HepG2 (cell line): ENCODE data around the gene TOB1. TPM values are rescaled to one million over a fixed set of nuclear protein-coding genes. Genes with fewer than 3 reads are reported as not detected.

Experiments used
- ATAC-seq: fragments of 200-7000 bp; cut with Tn5 transposase; 3 replicates; pipeline ENCODE4 v1.9.1; 2020; ENCODE audit warnings: mild to moderate bottlenecking, moderate library complexity
- BruUV-seq: library from RNA; stranded (reverse); fragments of 400-500 nt; replicated peaks from 2 replicates; lab custom pipeline; 2021; lab: Mats Ljungman, UMichigan
- CTCF ChIA-PET: fragments of 300-600 bp; formaldehyde crosslinking; extraction: SDS; loops from one replicate; lab custom pipeline; 2021; ENCODE audit warnings: low total read pairs, inconsistent platforms, low intra/inter-chr PET ratio; lab: Yijun Ruan, JAX
- POLR2A ChIA-PET: fragments of 350-600 bp; sonication (Branson Sonifier 250); formaldehyde crosslinking; loops from one replicate; lab custom pipeline; 2020; ENCODE audit warnings: antibody characterized with exemption, inconsistent platforms; lab: Yijun Ruan, JAX
- DNase-seq: peaks from one replicate; pipeline ENCODE4 v3.0.0-alpha.2; 2015; ENCODE audit warnings: low spot score
- FAIRE-seq: peaks from 3 replicates; lab custom pipeline; 2011; peaks lifted over from hg19 to GRCh38; lab: Jason Lieb, UNC
- H2AFZ ChIP-seq: one replicate; pipeline ENCODE4 v1.6.1; 2011; ENCODE audit warnings: low read length, inconsistent platforms
- H3K27ac ChIP-seq: fragments of 300-600 bp; 3 replicates; pipeline ENCODE4 v1.8.0; 2011; ENCODE audit warnings: mixed run types, mild to moderate bottlenecking, mixed read lengths, low read length, inconsistent platforms; ENCODE audit not compliant: insufficient read depth; ENCODE audit errors: extremely low read length
- H3K27me3 ChIP-seq, 2 experiments: fragments of 200-600 bp in 1 of 2; 2 replicates in 1 of 2; 3 replicates in 1 of 2; pipeline versions ENCODE4 v1.6.0 to v1.8.0; 2011; ENCODE audit warnings: low read length in 2 of 2, mild to moderate bottlenecking in 2 of 2, moderate library complexity in 2 of 2, inconsistent platforms in 1 of 2; ENCODE audit not compliant: insufficient read depth in 2 of 2, control insufficient read depth in 1 of 2
- H3K36me3 ChIP-seq, 2 experiments: fragments of 200-600 bp in 1 of 2; replicated peaks in 1 of 2; 2 replicates in 1 of 2; 3 replicates in 1 of 2; pipeline versions ENCODE4 v1.5.1 to v1.8.0; 2011; ENCODE audit warnings: low read length in 2 of 2, inconsistent platforms in 1 of 2; ENCODE audit not compliant: insufficient read depth in 2 of 2, control insufficient read depth in 1 of 2
- H3K4me1 ChIP-seq: 2 replicates; pipeline ENCODE4 v1.5.1; 2012; ENCODE audit warnings: low read length, inconsistent platforms; ENCODE audit not compliant: insufficient read depth
- H3K4me2 ChIP-seq: 2 replicates; pipeline ENCODE4 v1.6.0; 2011; ENCODE audit warnings: low read depth, low read length, inconsistent platforms
- H3K4me3 ChIP-seq, 3 experiments: fragments of 200-600 bp in 1 of 3; sonication (generic), shearing (Covaris generic) in 1 of 3; replicated peaks in 1 of 3; 2 replicates each; pipeline ENCODE4 v1.5.1; 2011 to 2016; ENCODE audit warnings: low read length in 3 of 3, inconsistent platforms in 2 of 3, low read depth in 2 of 3, mild to moderate bottlenecking in 2 of 3, control low read depth in 1 of 3, mixed read lengths in 1 of 3; ENCODE audit not compliant: insufficient read depth in 1 of 3
- H3K79me2 ChIP-seq: one replicate; pipeline ENCODE4 v1.6.1; 2011; ENCODE audit warnings: low read length, inconsistent platforms; ENCODE audit not compliant: insufficient read depth
- H3K9ac ChIP-seq: 2 replicates; pipeline ENCODE4 v1.6.0; 2011; ENCODE audit warnings: mild to moderate bottlenecking, low read depth, low read length, inconsistent platforms; ENCODE audit not compliant: insufficient read depth
- H3K9me3 ChIP-seq: 2 replicates; pipeline ENCODE4 v1.5.1; 2012; ENCODE audit warnings: mild to moderate bottlenecking, low read length
- H4K20me1 ChIP-seq: 2 replicates; pipeline ENCODE4 v1.6.0; 2011; ENCODE audit warnings: inconsistent platforms, mild to moderate bottlenecking, low read length, moderate library complexity; ENCODE audit not compliant: insufficient read depth
- FOXA1 ChIP-seq, 2 experiments: fragments of 450-650 bp in 1 of 2; sonication (generic) in 1 of 2; formaldehyde crosslinking in 1 of 2; IDR thresholded peaks; 2 replicates each; pipeline versions ENCODE4 v1.4.0 to v1.6.1; 2016 to 2020; ENCODE audit warnings: missing genetic modification reagents in 1 of 2
- HDAC6 ChIP-seq: fragments of 200-600 bp; sonication (generic); IDR thresholded peaks from 2 replicates; pipeline ENCODE4 v1.7.0; 2017; ENCODE audit warnings: mild to moderate bottlenecking, antibody characterized with exemption, low read length, low read depth
- JARID2 ChIP-seq: sonication (generic); formaldehyde crosslinking; IDR thresholded peaks from 2 replicates; pipeline ENCODE4 v1.8.1; 2023; ENCODE audit warnings: missing genetic modification reagents, inconsistent platforms; ENCODE audit not compliant: insufficient replicate concordance
- MED8 ChIP-seq: sonication (generic); formaldehyde crosslinking; IDR thresholded peaks from 2 replicates; pipeline ENCODE4 v1.8.1; 2023; ENCODE audit warnings: mild to moderate bottlenecking, missing genetic modification reagents; ENCODE audit not compliant: insufficient replicate concordance
- NCOA2 ChIP-seq: sonication (generic); formaldehyde crosslinking; IDR thresholded peaks from 2 replicates; pipeline ENCODE4 v1.8.0; 2022; ENCODE audit warnings: inconsistent platforms
- NFATC3 ChIP-seq: sonication (generic); formaldehyde crosslinking; IDR thresholded peaks from 2 replicates; pipeline ENCODE4 v1.5.1; 2020; ENCODE audit warnings: mild to moderate bottlenecking, missing genetic modification reagents
- SATB2 ChIP-seq: sonication (generic); formaldehyde crosslinking; IDR thresholded peaks from 2 replicates; pipeline ENCODE4 v1.5.0; 2020; ENCODE audit warnings: missing genetic modification reagents
- SMYD3 ChIP-seq: sonication (generic); formaldehyde crosslinking; IDR thresholded peaks from 2 replicates; pipeline ENCODE4 v1.8.1; 2023; ENCODE audit warnings: mild to moderate bottlenecking, missing genetic modification reagents
- SNAI1 ChIP-seq: sonication (generic); formaldehyde crosslinking; IDR thresholded peaks from 2 replicates; pipeline ENCODE4 v1.5.0; 2020; ENCODE audit warnings: mild to moderate bottlenecking, missing genetic modification reagents, borderline replicate concordance
- SP2 ChIP-seq: sonication (generic); formaldehyde crosslinking; IDR thresholded peaks from 2 replicates; pipeline ENCODE4 v1.5.1; 2020; ENCODE audit warnings: mild to moderate bottlenecking, missing genetic modification reagents
- TEAD3 ChIP-seq: optimal IDR thresholded peaks from 2 replicates; pipeline ENCODE3; 2016; ENCODE audit warnings: borderline replicate concordance
- ZFP62 ChIP-seq: sonication (generic); formaldehyde crosslinking; IDR thresholded peaks from 2 replicates; pipeline ENCODE4 v1.4.0; 2020; ENCODE audit warnings: missing genetic modification reagents
- ZNF841 ChIP-seq: sonication (generic); formaldehyde crosslinking; IDR thresholded peaks from 2 replicates; pipeline ENCODE4 v1.8.1; 2023; ENCODE audit warnings: missing genetic modification reagents, borderline replicate concordance
- WGBS: methylation state at CpG from one replicate; pipeline ENCODE4 v1.1.6; 2017; ENCODE audit warnings: low lambda C conversion rate; 5-methylcytosine and 5-hydroxymethylcytosine counted together
- in situ Hi-C: cut with HindIII; loops from 2 replicates; pipeline ENCODE4 v1.10.0; 2017; ENCODE audit warnings: low pct_unique_long_range_greater_than_20kb; ENCODE audit not compliant: extremely low pct_ligation_motif_present
- intact Hi-C: fragments of 100-400 bp; cut with micrococcal nuclease; formaldehyde crosslinking; loops from one replicate; pipeline ENCODE4 v1.10.0; 2022; ENCODE audit not compliant: unreplicated experiment
- polyA plus RNA-seq, 8 experiments: library from polyadenylated mRNA; depleted of rRNA in 3 of 8; stranded (reverse) in 7 of 8; unstranded in 1 of 8; fragments of >200 nt; fragmentation: Illumina TruSeq in 4 of 8; extraction: Trizol in 4 of 8; gene quantifications; 2 replicates each; pipeline versions ENCODE4 v1.2.1 to v1.2.3, GENCODE V29; 2011 to 2016; ENCODE audit warnings: low read depth in 4 of 8, missing spikeins in 1 of 8, mixed read lengths in 1 of 8; ENCODE audit not compliant: insufficient read depth in 1 of 8
- total RNA-seq, 5 experiments: library from RNA; depleted of rRNA; stranded (reverse); fragments of >200 nt; fragmentation: Illumina TruSeq; extraction: Trizol; gene quantifications; 2 replicates each; pipeline ENCODE4 v1.2.3, GENCODE V29; 2016; ENCODE audit warnings: low read depth in 1 of 5
- TF ChIP-seq, protein P1 (sequence below): sonication (generic); formaldehyde crosslinking; IDR thresholded peaks from 2 replicates; pipeline ENCODE4 v1.5.0; 2020; ENCODE audit warnings: missing genetic modification reagents
- TF ChIP-seq, protein P2 (sequence below): sonication (generic); formaldehyde crosslinking; IDR thresholded peaks from 2 replicates; pipeline ENCODE4 v1.5.1; 2020; ENCODE audit warnings: mild to moderate bottlenecking, moderate library complexity, missing genetic modification reagents
- TF ChIP-seq, protein P3 (sequence below): sonication (generic); formaldehyde crosslinking; IDR thresholded peaks from 2 replicates; pipeline ENCODE4 v1.4.0; 2020; ENCODE audit warnings: missing genetic modification reagents

The TOB1 gene
- total and polyA plus RNA-seq, 2 of the 13 experiments (the other 11 are each of a cell fraction or from before 2014, with no cell fraction given): 21.9 to 57.7 TPM

DNA sequence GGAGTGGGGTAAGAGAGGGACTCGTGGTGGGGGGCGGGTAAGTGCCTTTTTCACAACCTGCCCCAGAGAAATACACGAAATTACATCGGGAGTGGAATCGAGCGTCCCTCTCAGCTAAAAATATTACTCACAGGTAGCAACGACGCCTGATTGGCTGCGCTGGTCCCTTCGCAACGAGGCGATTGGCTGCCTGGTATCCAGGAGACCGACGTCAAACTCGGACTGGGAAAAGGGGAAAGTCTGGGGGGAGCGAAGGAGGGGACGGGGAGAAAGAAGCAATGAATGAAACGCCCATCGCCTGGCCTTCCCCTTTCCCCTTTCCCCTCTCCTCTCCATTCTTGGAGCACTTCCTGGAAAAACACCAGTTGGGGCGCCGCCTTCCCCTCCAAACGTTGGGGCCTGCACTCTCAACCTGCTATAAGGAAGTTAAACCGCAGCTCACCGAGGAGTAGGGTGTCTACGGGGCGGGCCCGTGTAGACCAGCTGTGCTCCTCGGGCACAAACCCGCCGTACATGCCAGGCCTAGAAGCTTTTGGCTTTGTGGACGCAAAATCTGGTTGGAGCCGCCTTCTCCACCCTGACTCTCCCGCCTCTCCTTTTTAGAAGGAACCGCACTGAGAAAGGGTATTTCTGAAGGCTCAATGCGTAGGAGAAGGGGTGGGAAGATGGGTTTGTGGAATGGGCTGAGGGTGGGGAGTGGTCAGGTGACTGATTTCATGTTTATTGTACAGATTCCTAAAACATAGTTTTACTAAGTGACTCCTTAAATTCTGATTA, 1.4 kb upstream of the TOB1 start (continued):
- TF ChIP-seq, protein P1, sequence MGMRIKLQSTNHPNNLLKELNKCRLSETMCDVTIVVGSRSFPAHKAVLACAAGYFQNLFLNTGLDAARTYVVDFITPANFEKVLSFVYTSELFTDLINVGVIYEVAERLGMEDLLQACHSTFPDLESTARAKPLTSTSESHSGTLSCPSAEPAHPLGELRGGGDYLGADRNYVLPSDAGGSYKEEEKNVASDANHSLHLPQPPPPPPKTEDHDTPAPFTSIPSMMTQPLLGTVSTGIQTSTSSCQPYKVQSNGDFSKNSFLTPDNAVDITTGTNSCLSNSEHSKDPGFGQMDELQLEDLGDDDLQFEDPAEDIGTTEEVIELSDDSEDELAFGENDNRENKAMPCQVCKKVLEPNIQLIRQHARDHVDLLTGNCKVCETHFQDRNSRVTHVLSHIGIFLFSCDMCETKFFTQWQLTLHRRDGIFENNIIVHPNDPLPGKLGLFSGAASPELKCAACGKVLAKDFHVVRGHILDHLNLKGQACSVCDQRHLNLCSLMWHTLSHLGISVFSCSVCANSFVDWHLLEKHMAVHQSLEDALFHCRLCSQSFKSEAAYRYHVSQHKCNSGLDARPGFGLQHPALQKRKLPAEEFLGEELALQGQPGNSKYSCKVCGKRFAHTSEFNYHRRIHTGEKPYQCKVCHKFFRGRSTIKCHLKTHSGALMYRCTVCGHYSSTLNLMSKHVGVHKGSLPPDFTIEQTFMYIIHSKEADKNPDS: no peak
- no peak for TF ChIP-seq NFATC3 (CRISPR knock-in tag)
- TF ChIP-seq SATB2 (CRISPR knock-in tag): no peak; the same call in 1 of the 2 replicates

DNA sequence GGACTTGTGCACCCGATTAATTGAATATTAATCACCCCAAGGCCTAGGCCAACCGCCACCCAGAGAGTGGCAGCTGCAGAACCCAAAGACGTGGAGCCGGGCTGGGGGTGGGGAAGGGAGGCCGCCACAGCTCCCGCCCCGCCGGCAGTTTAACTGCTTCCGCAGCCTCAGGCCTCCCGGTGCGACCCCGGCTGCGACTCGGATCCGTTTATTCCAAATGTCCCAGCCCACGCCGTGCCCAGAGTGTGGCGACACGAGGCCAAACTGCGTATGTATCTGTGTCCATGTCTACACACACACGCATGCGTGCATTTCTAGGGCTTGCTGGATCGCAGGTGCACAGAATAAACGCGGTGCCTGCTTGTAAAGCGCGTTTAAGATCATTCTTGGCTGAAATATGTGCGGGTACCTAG, 802 bp upstream of the TOB1 start:
- Histone ChIP-seq H3K4me3 (peak overlapping the region; percentile 65 to 97 (median 68)), H3K4me2 (peak overlapping the region; percentile 98), H2AFZ (no peak overlapping the region), H3K9me3 (no peaks in the 10 kb centered on the region), H3K79me2 (peaks cover 50% of the 10 kb centered on the region), H4K20me1 (peaks cover 36% of the 10 kb centered on the region), H3K4me1 (peaks cover 41% of the 10 kb centered on the region), H3K27ac (peak overlapping the region; percentile 95), H3K27me3 (no peaks in the 10 kb centered on the region; a peak in 1 of 5 replicates), H3K36me3 (peaks cover 4 to 12% of the 10 kb centered on the region in 2 experiments; a peak in 4 of 5 replicates), H3K9ac (peak overlapping the region; percentile 89)
- intact Hi-C loops: loop anchor here (2.0 kb wide), 2 partner anchors 18 to 26 kb away; no protein-coding TSS in a partner anchor
- ChIA-PET CTCF (no interaction called here), POLR2A (interaction anchor here (0.5 to 9.6 kb wide), 30 partner anchors 10 to 328 kb away, joined by 3 to 510 read pairs (median 9); partner anchors contain the start of genes LUC7L3 and SPAG9)
- DNase-seq (no peak), ATAC-seq (peak; percentile 58), FAIRE-seq (peak; percentile 37)
- WGBS: under 1% methylated on average over 24 of the region's 28 CpGs
- in situ Hi-C loops: loop anchor here (5.0 kb wide), 1 partner anchor 80 kb away; no protein-coding TSS in a partner anchor
- BruUV-seq: TSS peak; percentile 90
- TF ChIP-seq MED8 (CRISPR knock-in tag) (peak; percentile 86), SNAI1 (no peak), SMYD3 (CRISPR knock-in tag) (no peak), NCOA2 (CRISPR knock-in tag) (no peak), HDAC6 (no peak), TEAD3 (CRISPR knock-in tag) (no peak), ZNF841 (CRISPR knock-in tag) (no peak), SP2 (CRISPR knock-in tag) (peak; percentile 35; the same call in 1 of the 2 replicates), ZFP62 (CRISPR knock-in tag) (no peak), JARID2 (CRISPR knock-in tag) (no peak), FOXA1 (IDR thresholded peaks at IDR 0.05) (no peak), FOXA1 (CRISPR knock-in tag; IDR thresholded peaks at IDR 0.05) (no peak)
- TF ChIP-seq, protein P2, sequence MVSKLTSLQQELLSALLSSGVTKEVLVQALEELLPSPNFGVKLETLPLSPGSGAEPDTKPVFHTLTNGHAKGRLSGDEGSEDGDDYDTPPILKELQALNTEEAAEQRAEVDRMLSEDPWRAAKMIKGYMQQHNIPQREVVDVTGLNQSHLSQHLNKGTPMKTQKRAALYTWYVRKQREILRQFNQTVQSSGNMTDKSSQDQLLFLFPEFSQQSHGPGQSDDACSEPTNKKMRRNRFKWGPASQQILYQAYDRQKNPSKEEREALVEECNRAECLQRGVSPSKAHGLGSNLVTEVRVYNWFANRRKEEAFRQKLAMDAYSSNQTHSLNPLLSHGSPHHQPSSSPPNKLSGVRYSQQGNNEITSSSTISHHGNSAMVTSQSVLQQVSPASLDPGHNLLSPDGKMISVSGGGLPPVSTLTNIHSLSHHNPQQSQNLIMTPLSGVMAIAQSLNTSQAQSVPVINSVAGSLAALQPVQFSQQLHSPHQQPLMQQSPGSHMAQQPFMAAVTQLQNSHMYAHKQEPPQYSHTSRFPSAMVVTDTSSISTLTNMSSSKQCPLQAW (CRISPR knock-in tag): no peak; the same call in 1 of the 2 replicates
- TF ChIP-seq, protein P3, sequence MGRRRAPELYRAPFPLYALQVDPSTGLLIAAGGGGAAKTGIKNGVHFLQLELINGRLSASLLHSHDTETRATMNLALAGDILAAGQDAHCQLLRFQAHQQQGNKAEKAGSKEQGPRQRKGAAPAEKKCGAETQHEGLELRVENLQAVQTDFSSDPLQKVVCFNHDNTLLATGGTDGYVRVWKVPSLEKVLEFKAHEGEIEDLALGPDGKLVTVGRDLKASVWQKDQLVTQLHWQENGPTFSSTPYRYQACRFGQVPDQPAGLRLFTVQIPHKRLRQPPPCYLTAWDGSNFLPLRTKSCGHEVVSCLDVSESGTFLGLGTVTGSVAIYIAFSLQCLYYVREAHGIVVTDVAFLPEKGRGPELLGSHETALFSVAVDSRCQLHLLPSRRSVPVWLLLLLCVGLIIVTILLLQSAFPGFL: no peak
